ENCODE measurements around the gene MCF2L2.

DNA sequence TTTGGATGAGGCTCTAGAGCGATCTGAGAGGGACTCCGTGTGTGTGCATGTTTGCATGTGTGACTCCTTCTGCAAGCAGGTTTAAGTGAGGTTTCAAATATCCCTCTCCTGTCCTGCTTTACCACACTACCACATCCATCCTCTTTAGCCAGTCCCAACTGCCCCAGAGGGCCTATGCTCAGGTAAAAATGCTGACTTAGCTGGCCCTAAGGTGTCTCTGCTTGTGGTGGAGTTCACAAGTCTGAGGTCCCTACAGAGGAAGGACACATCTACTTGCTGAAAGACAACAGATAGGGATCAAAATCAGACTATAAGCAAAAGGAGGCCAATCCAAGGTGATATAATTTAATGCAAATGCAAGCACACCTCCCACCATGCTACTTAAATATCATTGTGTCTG is 88.2 kb downstream of the MCF2L2 start:
- TF ChIP-seq, protein P1, sequence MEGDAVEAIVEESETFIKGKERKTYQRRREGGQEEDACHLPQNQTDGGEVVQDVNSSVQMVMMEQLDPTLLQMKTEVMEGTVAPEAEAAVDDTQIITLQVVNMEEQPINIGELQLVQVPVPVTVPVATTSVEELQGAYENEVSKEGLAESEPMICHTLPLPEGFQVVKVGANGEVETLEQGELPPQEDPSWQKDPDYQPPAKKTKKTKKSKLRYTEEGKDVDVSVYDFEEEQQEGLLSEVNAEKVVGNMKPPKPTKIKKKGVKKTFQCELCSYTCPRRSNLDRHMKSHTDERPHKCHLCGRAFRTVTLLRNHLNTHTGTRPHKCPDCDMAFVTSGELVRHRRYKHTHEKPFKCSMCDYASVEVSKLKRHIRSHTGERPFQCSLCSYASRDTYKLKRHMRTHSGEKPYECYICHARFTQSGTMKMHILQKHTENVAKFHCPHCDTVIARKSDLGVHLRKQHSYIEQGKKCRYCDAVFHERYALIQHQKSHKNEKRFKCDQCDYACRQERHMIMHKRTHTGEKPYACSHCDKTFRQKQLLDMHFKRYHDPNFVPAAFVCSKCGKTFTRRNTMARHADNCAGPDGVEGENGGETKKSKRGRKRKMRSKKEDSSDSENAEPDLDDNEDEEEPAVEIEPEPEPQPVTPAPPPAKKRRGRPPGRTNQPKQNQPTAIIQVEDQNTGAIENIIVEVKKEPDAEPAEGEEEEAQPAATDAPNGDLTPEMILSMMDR (conservative IDR thresholded peaks at IDR 0.05; ENCODE audit: low read depth in 2 of 2): no peak
- TF ChIP-seq EZH2phosphoT487 (IDR thresholded peaks at IDR 0.05; ENCODE audit: unreplicated experiment) (no peak), ZNF114 (CRISPR knock-in tag; IDR thresholded peaks at IDR 0.05) (no peak), EZH2 (IDR thresholded peaks at IDR 0.05; ENCODE audit: low read depth, unreplicated experiment) (no peak), CREB1 (CRISPR knock-in tag; IDR thresholded peaks at IDR 0.05; ENCODE audit: low read depth) (no peak), STAT1 (IDR thresholded peaks at IDR 0.05; ENCODE audit: unreplicated experiment) (no peak), POLR2AphosphoS5 (IDR thresholded peaks at IDR 0.05; ENCODE audit: low read depth) (no peak), NANOG (IDR thresholded peaks at IDR 0.05; ENCODE audit: borderline replicate concordance) (no peak), ZNF331 (CRISPR knock-in tag; IDR thresholded peaks at IDR 0.05; ENCODE audit: low read depth) (no peak), JUNB (IDR thresholded peaks at IDR 0.05; ENCODE audit: unreplicated experiment) (no peak)
- TF ChIP-seq, protein P2, sequence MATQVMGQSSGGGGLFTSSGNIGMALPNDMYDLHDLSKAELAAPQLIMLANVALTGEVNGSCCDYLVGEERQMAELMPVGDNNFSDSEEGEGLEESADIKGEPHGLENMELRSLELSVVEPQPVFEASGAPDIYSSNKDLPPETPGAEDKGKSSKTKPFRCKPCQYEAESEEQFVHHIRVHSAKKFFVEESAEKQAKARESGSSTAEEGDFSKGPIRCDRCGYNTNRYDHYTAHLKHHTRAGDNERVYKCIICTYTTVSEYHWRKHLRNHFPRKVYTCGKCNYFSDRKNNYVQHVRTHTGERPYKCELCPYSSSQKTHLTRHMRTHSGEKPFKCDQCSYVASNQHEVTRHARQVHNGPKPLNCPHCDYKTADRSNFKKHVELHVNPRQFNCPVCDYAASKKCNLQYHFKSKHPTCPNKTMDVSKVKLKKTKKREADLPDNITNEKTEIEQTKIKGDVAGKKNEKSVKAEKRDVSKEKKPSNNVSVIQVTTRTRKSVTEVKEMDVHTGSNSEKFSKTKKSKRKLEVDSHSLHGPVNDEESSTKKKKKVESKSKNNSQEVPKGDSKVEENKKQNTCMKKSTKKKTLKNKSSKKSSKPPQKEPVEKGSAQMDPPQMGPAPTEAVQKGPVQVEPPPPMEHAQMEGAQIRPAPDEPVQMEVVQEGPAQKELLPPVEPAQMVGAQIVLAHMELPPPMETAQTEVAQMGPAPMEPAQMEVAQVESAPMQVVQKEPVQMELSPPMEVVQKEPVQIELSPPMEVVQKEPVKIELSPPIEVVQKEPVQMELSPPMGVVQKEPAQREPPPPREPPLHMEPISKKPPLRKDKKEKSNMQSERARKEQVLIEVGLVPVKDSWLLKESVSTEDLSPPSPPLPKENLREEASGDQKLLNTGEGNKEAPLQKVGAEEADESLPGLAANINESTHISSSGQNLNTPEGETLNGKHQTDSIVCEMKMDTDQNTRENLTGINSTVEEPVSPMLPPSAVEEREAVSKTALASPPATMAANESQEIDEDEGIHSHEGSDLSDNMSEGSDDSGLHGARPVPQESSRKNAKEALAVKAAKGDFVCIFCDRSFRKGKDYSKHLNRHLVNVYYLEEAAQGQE (IDR thresholded peaks at IDR 0.05; ENCODE audit: unreplicated experiment): no peak
- TF ChIP-seq, protein P3, sequence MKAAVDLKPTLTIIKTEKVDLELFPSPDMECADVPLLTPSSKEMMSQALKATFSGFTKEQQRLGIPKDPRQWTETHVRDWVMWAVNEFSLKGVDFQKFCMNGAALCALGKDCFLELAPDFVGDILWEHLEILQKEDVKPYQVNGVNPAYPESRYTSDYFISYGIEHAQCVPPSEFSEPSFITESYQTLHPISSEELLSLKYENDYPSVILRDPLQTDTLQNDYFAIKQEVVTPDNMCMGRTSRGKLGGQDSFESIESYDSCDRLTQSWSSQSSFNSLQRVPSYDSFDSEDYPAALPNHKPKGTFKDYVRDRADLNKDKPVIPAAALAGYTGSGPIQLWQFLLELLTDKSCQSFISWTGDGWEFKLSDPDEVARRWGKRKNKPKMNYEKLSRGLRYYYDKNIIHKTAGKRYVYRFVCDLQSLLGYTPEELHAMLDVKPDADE (IDR thresholded peaks at IDR 0.05): no peak

All from GM23338 (cell line).